Measurements from ENCODE around the gene SPATA24.

SPATA24 gene

GRCh38 chr5:139382807-139383206 is 21.1 kb downstream of the SPATA24 start:
- TF ChIP-seq CTCF (IDR thresholded peaks at IDR 0.05; ENCODE audit: low read depth, low read length): no peak
- H3K4me3 ChIP-seq (ENCODE audit: low read depth, low read length): no peak overlapping the region

- H3K4me3 ChIP-seq (ENCODE audit: low read depth, low read length): no peak overlapping the region
- TF ChIP-seq CTCF (IDR thresholded peaks at IDR 0.05; ENCODE audit: low read depth, low read length): no peak
These were observed 21.8 kb downstream of the SPATA24 start for GRCh38 chr5:139381837-139382761.

- no peak for TF ChIP-seq CTCF (IDR thresholded peaks at IDR 0.05; ENCODE audit: low read depth, low read length)
- H3K4me3 ChIP-seq (ENCODE audit: low read depth, low read length): no peak overlapping the region
These were observed 24.1 kb downstream of the SPATA24 start for GRCh38 chr5:139379626-139380449.

GRCh38 chr5:139378941-139379361 is 24.9 kb downstream of the SPATA24 start:
- no peak for TF ChIP-seq CTCF (IDR thresholded peaks at IDR 0.05; ENCODE audit: low read depth, low read length)
- H3K4me3 ChIP-seq (ENCODE audit: low read depth, low read length): no peak overlapping the region

GRCh38 chr5:139378101-139378825 is 25.6 kb downstream of the SPATA24 start:
- TF ChIP-seq CTCF (IDR thresholded peaks at IDR 0.05; ENCODE audit: low read depth, low read length): no peak
- H3K4me3 ChIP-seq (ENCODE audit: low read depth, low read length): no peak overlapping the region

- no peak for TF ChIP-seq CTCF (IDR thresholded peaks at IDR 0.05; ENCODE audit: low read depth, low read length)
- H3K4me3 ChIP-seq (ENCODE audit: low read depth, low read length): no peak overlapping the region
These were observed 26.7 kb downstream of the SPATA24 start for GRCh38 chr5:139377226-139377625.
